GM12878 (cell line): ENCODE measurements around the gene CTBP1. TPM values are rescaled to one million over a fixed set of nuclear protein-coding genes. Genes with fewer than 3 reads are reported as not detected.

Experiments used
- ATAC-seq: fragments of 200-7000 bp; cut with Tn5 transposase; 3 replicates; pipeline ENCODE4 v1.9.1; 2020; ENCODE audit warnings: mild to moderate bottlenecking, moderate library complexity
- BruUV-seq: library from RNA; stranded (reverse); fragments of 400-500 nt; replicated peaks from 2 replicates; lab custom pipeline; 2021; lab: Mats Ljungman, UMichigan
- CTCF ChIA-PET: fragments of 300-600 bp; sonication (Branson Sonifier 250); formaldehyde crosslinking; extraction: SDS; loops from one replicate; lab custom pipeline; 2021; ENCODE audit warnings: inconsistent platforms; lab: Yijun Ruan, JAX
- POLR2A ChIA-PET: fragments of 350-600 bp; formaldehyde crosslinking; extraction: SDS; loops from one replicate; lab custom pipeline; 2021; ENCODE audit warnings: inconsistent platforms; lab: Charles Lee
- RAD21 ChIA-PET: fragments of 300-600 bp; sonication (Branson Sonifier 250); formaldehyde crosslinking; loops from one replicate; lab custom pipeline; 2023; ENCODE audit warnings: antibody characterized with exemption; ENCODE audit not compliant: unreplicated experiment; lab: Charles Lee
- SMC1A ChIA-PET: fragments of 300-600 bp; sonication (Branson Sonifier 250); formaldehyde crosslinking; loops from one replicate; lab custom pipeline; 2023; ENCODE audit not compliant: unreplicated experiment, uncharacterized antibody; lab: Charles Lee
- DNase-seq: peaks from one replicate; pipeline ENCODE4 v3.0.0-alpha.2; 2011; ENCODE audit warnings: low read depth, low spot score
- FAIRE-seq: peaks from 3 replicates; lab custom pipeline; 2011; peaks lifted over from hg19 to GRCh38; lab: Jason Lieb, UNC
- H2AFZ ChIP-seq: 2 replicates; pipeline ENCODE4 v1.6.0; 2011; ENCODE audit warnings: low read depth, low read length, control low read depth; ENCODE audit not compliant: control insufficient read depth
- H3K27ac ChIP-seq: 2 replicates; pipeline ENCODE4 v1.5.1; 2011; ENCODE audit warnings: control low read depth; ENCODE audit not compliant: control insufficient read depth, insufficient read depth
- H3K27me3 ChIP-seq, 2 experiments: replicated peaks in 1 of 2; 2 replicates each; pipeline versions ENCODE4 v1.6.0 to v1.6.1; 2011; ENCODE audit warnings: low read length in 1 of 2; ENCODE audit not compliant: control insufficient read depth in 2 of 2, insufficient read depth in 2 of 2
- H3K36me3 ChIP-seq, 2 experiments: 2 replicates each; pipeline ENCODE4 v1.5.1; 2011; ENCODE audit warnings: low read length in 1 of 2; ENCODE audit not compliant: control insufficient read depth in 2 of 2, insufficient read depth in 2 of 2
- H3K4me1 ChIP-seq: 2 replicates; pipeline ENCODE4 v1.6.1; 2011; ENCODE audit warnings: mild to moderate bottlenecking, low read length, moderate library complexity, mixed read lengths; ENCODE audit not compliant: control insufficient read depth, insufficient read depth
- H3K4me2 ChIP-seq: 2 replicates; pipeline ENCODE4 v1.6.0; 2011; ENCODE audit warnings: control low read depth; ENCODE audit not compliant: control insufficient read depth, insufficient read depth
- H3K4me3 ChIP-seq: fragments of 200-600 bp; sonication (generic); 2 replicates; pipeline ENCODE4 v1.5.1; 2016
- H3K79me2 ChIP-seq: 2 replicates; pipeline ENCODE4 v1.6.0; 2011; ENCODE audit warnings: low read length; ENCODE audit not compliant: control insufficient read depth, insufficient read depth
- H3K9ac ChIP-seq: 2 replicates; pipeline ENCODE4 v1.8.0; 2011; ENCODE audit warnings: low read length, control low read depth, mixed read lengths; ENCODE audit not compliant: control insufficient read depth, insufficient read depth
- H3K9me3 ChIP-seq: replicated peaks from 3 replicates; pipeline ENCODE4 v1.5.1; 2011; ENCODE audit warnings: mild to moderate bottlenecking, low read length; ENCODE audit not compliant: control insufficient read depth, insufficient read depth
- H4K20me1 ChIP-seq: 2 replicates; pipeline ENCODE4 v1.6.0; 2011; ENCODE audit not compliant: control insufficient read depth, insufficient read depth
- BACH1 ChIP-seq: fragments of 450-650 bp; IDR thresholded peaks from 2 replicates; pipeline ENCODE4 v1.6.1; 2017; ENCODE audit warnings: mild to moderate bottlenecking, borderline replicate concordance
- CBX3 ChIP-seq: fragments of 200-600 bp; sonication (generic); IDR thresholded peaks from 2 replicates; pipeline ENCODE4 v1.6.1; 2016; ENCODE audit warnings: low read depth, borderline replicate concordance
- MEF2B ChIP-seq: fragments of 450-650 bp; IDR thresholded peaks from 2 replicates; pipeline ENCODE4 v1.6.1; 2018; ENCODE audit warnings: mild to moderate bottlenecking, moderate library complexity; ENCODE audit not compliant: partially characterized antibody, poor library complexity, severe bottlenecking
- NFYA ChIP-seq: IDR thresholded peaks from 2 replicates; pipeline ENCODE4 v1.6.1; 2011; ENCODE audit warnings: low read depth, mild to moderate bottlenecking, low read length, improper control_type of control experiment, borderline replicate concordance
- NR2F1 ChIP-seq: fragments of 450-650 bp; conservative IDR thresholded peaks from 2 replicates; pipeline ENCODE4 v1.6.1; 2017; ENCODE audit warnings: mild to moderate bottlenecking
- NRF1 ChIP-seq: conservative IDR thresholded peaks from 2 replicates; pipeline ENCODE4 v1.6.1; 2011; ENCODE audit warnings: mild to moderate bottlenecking, low read depth, low read length, improper control_type of control experiment
- PAX5 ChIP-seq: IDR thresholded peaks from 2 replicates; pipeline ENCODE4 v1.6.1; 2011; ENCODE audit warnings: low read depth, low read length, borderline replicate concordance
- RBBP5 ChIP-seq: fragments of 200-600 bp; sonication (generic); conservative IDR thresholded peaks from 2 replicates; pipeline ENCODE4 v1.6.1; 2016
- SPI1 ChIP-seq: IDR thresholded peaks from 2 replicates; pipeline ENCODE4 v1.6.1; 2011; ENCODE audit warnings: low read depth, mild to moderate bottlenecking, low read length, moderate library complexity, borderline replicate concordance; ENCODE audit not compliant: insufficient read depth
- WGBS: methylation state at CpG from one replicate; pipeline ENCODE4 v1.1.6; 2016; ENCODE audit warnings: low lambda C conversion rate; ENCODE audit not compliant: insufficient replicate concordance, insufficient coverage; ENCODE audit errors: missing lambda C conversion rate; 5-methylcytosine and 5-hydroxymethylcytosine counted together
- in situ Hi-C: fragments of 300-500 bp; cut with MboI; formaldehyde crosslinking; loops from 9 replicates; pipeline ENCODE4 v1.14.3; 2018; ENCODE audit warnings: mixed read lengths
- intact Hi-C: fragments of 100-400 bp; cut with micrococcal nuclease; formaldehyde crosslinking; loops from one replicate; pipeline ENCODE4 v1.14.2; 2022; ENCODE audit not compliant: unreplicated experiment
- polyA plus RNA-seq, 11 experiments: library from polyadenylated mRNA; depleted of rRNA in 4 of 11; unstranded in 6 of 11; stranded (reverse) in 5 of 11; fragments of >200 nt; fragmentation: Nextera tagmentation in 4 of 11; fragmentation: Illumina TruSeq in 1 of 11; extraction: Ambion mirVana in 4 of 11; extraction: Trizol in 1 of 11; gene quantifications; 1 replicate in 1 of 11; 2 replicates in 10 of 11; pipeline versions ENCODE4 v1.2.1 to v1.2.3, GENCODE V29; 2011 to 2016; ENCODE audit warnings: inconsistent platforms in 2 of 11, missing spikeins in 2 of 11, low read depth in 1 of 11
- total RNA-seq, 4 experiments: library from RNA; depleted of rRNA in 3 of 4; stranded (reverse); fragments of >200 nt in 3 of 4; fragmentation: Illumina TruSeq in 1 of 4; extraction: Trizol in 1 of 4; gene quantifications; 2 replicates each; pipeline versions ENCODE4 v1.2.1 to v1.2.3, GENCODE V29; 2013 to 2021
- TF ChIP-seq, protein P1 (sequence below): IDR thresholded peaks from 2 replicates; pipeline ENCODE4 v1.6.1; 2011; ENCODE audit warnings: borderline replicate concordance, low read depth, mild to moderate bottlenecking, moderate library complexity, low read length; ENCODE audit not compliant: insufficient read depth, poor library complexity, severe bottlenecking
- TF ChIP-seq, protein P2 (sequence below): fragments of 150-350 bp; IDR thresholded peaks from 2 replicates; pipeline ENCODE4 v1.6.1; 2016; ENCODE audit warnings: low read depth, low read length
- TF ChIP-seq, protein P3 (sequence below): IDR thresholded peaks from 2 replicates; pipeline ENCODE4 v1.6.1; 2012; ENCODE audit warnings: low read depth, low read length, improper control_type of control experiment

Gene CTBP1
- total and polyA plus RNA-seq, 10 of the 15 experiments (the other 5 are each of a cell fraction or from before 2014, with no cell fraction given) = 7.4 to 182 (median 63.1) TPM

DNA sequence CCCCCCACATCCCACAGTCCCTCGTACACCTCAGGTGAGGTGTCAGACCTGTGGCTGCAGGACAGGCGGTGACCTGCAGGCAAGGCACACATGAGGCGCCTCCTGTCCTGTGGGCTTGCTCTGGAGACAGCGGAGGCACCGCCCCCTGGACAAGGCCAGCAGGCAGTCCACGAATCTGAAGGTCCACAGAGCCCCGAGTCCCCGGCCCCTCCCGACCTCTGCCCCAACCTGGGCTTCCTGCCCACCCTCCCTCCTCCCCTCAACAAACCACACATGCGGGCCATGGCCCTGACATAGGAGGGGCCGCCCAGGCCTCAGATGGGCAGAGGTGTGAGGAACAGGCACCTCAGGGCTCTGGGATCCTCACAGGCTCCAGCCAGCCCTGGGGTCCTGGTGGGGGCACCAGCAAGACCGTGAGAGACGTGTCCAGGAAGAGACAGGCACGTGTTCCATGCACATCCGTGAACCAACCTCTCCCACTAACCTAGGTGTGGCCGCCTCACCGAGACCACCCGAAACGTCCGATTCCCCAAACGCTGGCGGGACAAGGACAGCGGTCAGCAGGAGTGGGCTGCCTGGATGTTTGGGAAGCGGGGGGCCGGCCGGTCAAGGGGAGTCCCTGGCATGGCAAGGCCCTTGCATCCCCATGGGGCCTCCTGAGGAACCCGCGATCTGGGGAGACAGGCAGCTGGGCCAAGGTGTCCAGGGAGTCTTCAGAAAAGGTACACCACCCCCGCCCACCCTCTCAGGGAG, 25.8 kb downstream of the CTBP1 start:
- no peak for ATAC-seq
- Histone ChIP-seq H3K9me3 (no peaks in the 10 kb centered on the region; the same call in 2 of the 3 replicates), H3K27ac (no peak overlapping the region), H2AFZ (no peak overlapping the region), H3K36me3 (peaks cover 13 to 41% of the 10 kb centered on the region in 2 experiments), H3K9ac (no peak overlapping the region), H3K4me3 (no peak overlapping the region), H3K4me2 (no peak overlapping the region), H3K79me2 (no peaks in the 10 kb centered on the region), H4K20me1 (no peaks in the 10 kb centered on the region), H3K27me3 (no peaks in the 10 kb centered on the region), H3K4me1 (peaks cover 17% of the 10 kb centered on the region)
- no TSS peak for BruUV-seq
- 97% methylated on average over 21 of the region's 29 CpGs for WGBS
- SMC1A ChIA-PET = no interaction called here
- POLR2A ChIA-PET = no interaction called here
- in situ Hi-C loops = no loop called here
- DNase-seq = no peak
- CTCF ChIA-PET = no interaction called here
- TF ChIP-seq NRF1 (no peak), PAX5 (no peak), SPI1 (no peak), RBBP5 (no peak), BACH1 (no peak), NFYA (no peak), MEF2B (no peak), NR2F1 (no peak), CBX3 (no peak)
- TF ChIP-seq, protein P1, sequence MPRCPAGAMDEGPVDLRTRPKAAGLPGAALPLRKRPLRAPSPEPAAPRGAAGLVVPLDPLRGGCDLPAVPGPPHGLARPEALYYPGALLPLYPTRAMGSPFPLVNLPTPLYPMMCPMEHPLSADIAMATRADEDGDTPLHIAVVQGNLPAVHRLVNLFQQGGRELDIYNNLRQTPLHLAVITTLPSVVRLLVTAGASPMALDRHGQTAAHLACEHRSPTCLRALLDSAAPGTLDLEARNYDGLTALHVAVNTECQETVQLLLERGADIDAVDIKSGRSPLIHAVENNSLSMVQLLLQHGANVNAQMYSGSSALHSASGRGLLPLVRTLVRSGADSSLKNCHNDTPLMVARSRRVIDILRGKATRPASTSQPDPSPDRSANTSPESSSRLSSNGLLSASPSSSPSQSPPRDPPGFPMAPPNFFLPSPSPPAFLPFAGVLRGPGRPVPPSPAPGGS = no peak
- TF ChIP-seq, protein P2, sequence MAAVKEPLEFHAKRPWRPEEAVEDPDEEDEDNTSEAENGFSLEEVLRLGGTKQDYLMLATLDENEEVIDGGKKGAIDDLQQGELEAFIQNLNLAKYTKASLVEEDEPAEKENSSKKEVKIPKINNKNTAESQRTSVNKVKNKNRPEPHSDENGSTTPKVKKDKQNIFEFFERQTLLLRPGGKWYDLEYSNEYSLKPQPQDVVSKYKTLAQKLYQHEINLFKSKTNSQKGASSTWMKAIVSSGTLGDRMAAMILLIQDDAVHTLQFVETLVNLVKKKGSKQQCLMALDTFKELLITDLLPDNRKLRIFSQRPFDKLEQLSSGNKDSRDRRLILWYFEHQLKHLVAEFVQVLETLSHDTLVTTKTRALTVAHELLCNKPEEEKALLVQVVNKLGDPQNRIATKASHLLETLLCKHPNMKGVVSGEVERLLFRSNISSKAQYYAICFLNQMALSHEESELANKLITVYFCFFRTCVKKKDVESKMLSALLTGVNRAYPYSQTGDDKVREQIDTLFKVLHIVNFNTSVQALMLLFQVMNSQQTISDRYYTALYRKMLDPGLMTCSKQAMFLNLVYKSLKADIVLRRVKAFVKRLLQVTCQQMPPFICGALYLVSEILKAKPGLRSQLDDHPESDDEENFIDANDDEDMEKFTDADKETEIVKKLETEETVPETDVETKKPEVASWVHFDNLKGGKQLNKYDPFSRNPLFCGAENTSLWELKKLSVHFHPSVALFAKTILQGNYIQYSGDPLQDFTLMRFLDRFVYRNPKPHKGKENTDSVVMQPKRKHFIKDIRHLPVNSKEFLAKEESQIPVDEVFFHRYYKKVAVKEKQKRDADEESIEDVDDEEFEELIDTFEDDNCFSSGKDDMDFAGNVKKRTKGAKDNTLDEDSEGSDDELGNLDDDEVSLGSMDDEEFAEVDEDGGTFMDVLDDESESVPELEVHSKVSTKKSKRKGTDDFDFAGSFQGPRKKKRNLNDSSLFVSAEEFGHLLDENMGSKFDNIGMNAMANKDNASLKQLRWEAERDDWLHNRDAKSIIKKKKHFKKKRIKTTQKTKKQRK = no peak
- TF ChIP-seq, protein P3, sequence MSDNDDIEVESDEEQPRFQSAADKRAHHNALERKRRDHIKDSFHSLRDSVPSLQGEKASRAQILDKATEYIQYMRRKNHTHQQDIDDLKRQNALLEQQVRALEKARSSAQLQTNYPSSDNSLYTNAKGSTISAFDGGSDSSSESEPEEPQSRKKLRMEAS = no peak
- intact Hi-C loops = no loop called here
- no peak for FAIRE-seq
- RAD21 ChIA-PET = no interaction called here
